H1 (cell line): ENCODE data around the gene RICTOR. TPM values are rescaled to one million over a fixed set of nuclear protein-coding genes. Genes with fewer than 3 reads are reported as not detected.

Experiments used
- SP1 ChIP-seq: IDR thresholded peaks from 2 replicates; pipeline ENCODE4 v1.6.1; 2011; ENCODE audit warnings: low read depth, low read length
- SP2 ChIP-seq: IDR thresholded peaks from 2 replicates; pipeline ENCODE4 v1.6.1; 2012; ENCODE audit warnings: mild to moderate bottlenecking, low read length, inconsistent platforms
- polyA plus RNA-seq, 7 experiments: library from polyadenylated mRNA; depleted of rRNA in 3 of 7; stranded (reverse) in 5 of 7; unstranded in 2 of 7; fragments of >200 nt in 5 of 7; fragments of 200-250 nt in 2 of 7; gene quantifications; 1 replicate in 5 of 7; 2 replicates in 1 of 7; 4 replicates in 1 of 7; pipeline versions ENCODE4 v1.2.1 to v1.2.3, GENCODE V29; 2011 to 2013; ENCODE audit warnings: missing spikeins in 2 of 7, mixed read lengths in 2 of 7
- total RNA-seq: library from RNA; stranded (reverse); fragmentation: NEBNext Ultra II Directional; extraction: Animal tissue kit (Norgen Biotek cat#: 25700); gene quantifications from 2 replicates; pipeline ENCODE4 v1.2.1, GENCODE V29; 2021
- TF ChIP-seq, protein P1 (sequence below): IDR thresholded peaks from 2 replicates; pipeline ENCODE4 v1.6.1; 2011; ENCODE audit warnings: low read length, improper control_type of control experiment

The RICTOR gene
- total and polyA plus RNA-seq, 2 of the 8 experiments (the other 6 are each of a cell fraction or from before 2014, with no cell fraction given): 4.3 to 26.6 TPM

DNA sequence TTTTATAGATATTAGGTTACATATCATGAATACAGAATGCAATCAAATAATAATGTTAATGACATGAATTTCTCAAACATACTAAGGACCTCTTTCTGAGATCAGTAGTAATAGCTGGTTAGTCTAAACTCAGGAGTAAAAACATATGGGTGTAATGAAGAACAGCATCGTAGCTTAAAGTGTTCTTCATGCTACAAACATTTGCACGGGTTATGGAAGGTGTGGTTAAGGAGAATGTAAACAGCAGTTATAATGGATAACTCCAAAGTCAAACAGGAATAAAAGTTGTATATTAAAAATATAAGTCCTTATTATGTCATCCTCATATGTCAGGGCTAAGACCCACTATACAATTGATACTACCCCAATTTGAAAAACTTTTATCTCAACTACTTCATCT is 112.5 kb downstream of the RICTOR start (continued):
- no peak for TF ChIP-seq SP1
- no peak for TF ChIP-seq SP2
- TF ChIP-seq, protein P1, sequence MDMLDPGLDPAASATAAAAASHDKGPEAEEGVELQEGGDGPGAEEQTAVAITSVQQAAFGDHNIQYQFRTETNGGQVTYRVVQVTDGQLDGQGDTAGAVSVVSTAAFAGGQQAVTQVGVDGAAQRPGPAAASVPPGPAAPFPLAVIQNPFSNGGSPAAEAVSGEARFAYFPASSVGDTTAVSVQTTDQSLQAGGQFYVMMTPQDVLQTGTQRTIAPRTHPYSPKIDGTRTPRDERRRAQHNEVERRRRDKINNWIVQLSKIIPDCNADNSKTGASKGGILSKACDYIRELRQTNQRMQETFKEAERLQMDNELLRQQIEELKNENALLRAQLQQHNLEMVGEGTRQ: no peak
- TF ChIP-seq, all 59 proteins: peak for 0
